Posterior cingulate gyrus (tissue), 11 donors: ENCODE results near the gene RFK.

ENCODE experiments used
- DNase-seq, 10 donors: peaks; one replicate each; pipeline versions ENCODE4 v3.0.0 to v3.0.0-alpha.2; 2020 to 2021; ENCODE audit warnings: mixed read lengths in 3 of 10
- intact Hi-C: fragments of 100-400 bp; cut with DNase I; formaldehyde crosslinking; loops from one replicate; pipeline ENCODE4 v1.15.1; 2023

Gene RFK

GRCh38 chr9:76342201-76342600 lies 52.0 kb downstream of the RFK start:
- intact Hi-C loops: no loop called here
- DNase-seq: no peak

DNA sequence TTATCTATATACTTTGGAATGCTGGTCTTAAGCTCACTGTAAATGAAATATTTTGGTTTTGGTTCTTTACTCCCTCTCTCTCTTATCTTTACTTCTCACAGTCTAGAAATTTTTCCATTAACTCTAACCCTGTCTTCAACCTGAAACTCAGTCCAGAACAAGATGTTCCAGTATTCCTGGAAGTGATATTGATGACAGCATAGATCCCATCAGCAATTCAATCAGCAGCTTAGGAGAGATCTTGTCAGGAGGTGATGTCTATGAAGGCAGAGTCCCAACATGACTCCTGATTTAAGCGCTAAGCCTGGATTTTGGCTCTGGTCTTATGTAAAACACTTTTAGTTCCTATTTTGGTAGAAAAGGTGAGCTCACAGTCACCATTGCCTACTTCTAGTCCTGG lies 52.6 kb downstream of the RFK start:
- DNase-seq: no peak
- intact Hi-C loops: no loop called here

DNA sequence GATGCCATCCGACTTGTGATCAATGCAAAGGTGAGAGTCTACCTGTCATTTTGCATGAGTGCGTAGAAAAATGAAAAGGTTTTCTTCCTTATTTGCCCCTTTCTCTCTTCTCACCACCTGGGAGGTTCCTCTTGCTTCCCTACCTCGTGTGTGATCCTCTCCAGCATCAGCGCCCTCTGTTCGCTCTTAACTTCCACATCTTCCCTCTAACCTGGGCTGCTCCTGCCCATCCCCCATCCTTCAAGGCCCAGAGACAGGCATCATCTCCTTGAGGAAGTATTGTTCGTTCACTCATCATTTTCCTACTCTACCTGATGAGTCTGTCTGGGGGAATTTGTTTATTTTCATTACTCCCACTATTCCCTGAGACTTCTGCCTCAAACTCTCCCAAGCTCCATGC lies 55.8 kb downstream of the RFK start:
- intact Hi-C loops: no loop called here

DNA sequence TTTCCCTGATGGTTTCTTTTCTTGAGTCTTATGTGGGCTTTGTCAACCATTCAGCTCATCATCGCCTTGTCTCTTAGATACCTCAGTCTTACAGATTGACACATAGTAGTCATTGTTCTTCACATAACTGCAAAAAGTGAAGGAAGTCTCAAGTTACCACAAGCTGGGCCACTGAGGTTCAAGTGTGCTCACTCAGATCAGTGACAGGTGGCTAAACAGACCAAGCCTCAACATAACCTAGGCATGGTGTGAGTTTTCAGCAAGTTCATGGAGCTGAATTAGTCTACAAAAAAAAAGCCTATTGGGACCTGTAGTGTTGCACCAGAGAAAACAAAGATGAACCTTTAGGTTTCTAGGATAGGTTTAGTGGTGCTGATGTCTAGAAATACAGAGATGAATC lies 58.2 kb downstream of the RFK start:
- no peak for DNase-seq
- intact Hi-C loops: no loop called here

More for the DNA sequence above, 55.8 kb downstream of the RFK start:
- no peak for DNase-seq
